ENCODE results near the gene CEP72. TPM values are rescaled to one million over a fixed set of nuclear protein-coding genes. Genes with fewer than 3 reads are reported as not detected.

Gene CEP72
- 1.7 TPM in 2 replicates for polyA plus RNA-seq

GRCh38 chr5:611731-612486 lies at the start of gene CEP72:
CEP72 (plus strand) TSS chr5:612340; CDS start chr5:612362, 22 bp downstream.

GRCh38 chr5:693271-694041 lies 81.3 kb downstream of the CEP72 start, which contains the start of gene TPPP:
TPPP (minus strand) TSS chr5:693352; CDS start chr5:678060, 15,292 bp downstream.

Other genes starting within 250 kb of the CEP72 start
- 11.6 and 12.7 TPM in 2 replicates for gene EXOC3, start 169.2 kb upstream of the CEP72 start, polyA plus RNA-seq
- gene SLC9A3, start 87.9 kb upstream of the CEP72 start, polyA plus RNA-seq: 2.3 and 3.3 TPM in 2 replicates
- gene TPPP, start 81.0 kb downstream of the CEP72 start, polyA plus RNA-seq: 2.4 and 5.6 TPM in 2 replicates
- gene ZDHHC11B, start 172.4 kb downstream of the CEP72 start, polyA plus RNA-seq: 5.4 and 6.0 TPM in 2 replicates
- 2.7 and 3.3 TPM in 2 replicates for gene ZDHHC11, start 238.6 kb downstream of the CEP72 start, polyA plus RNA-seq